Uterus (tissue), 4 donors: Measurements from ENCODE around the gene VWA8. TPM values are rescaled to one million over a fixed set of nuclear protein-coding genes. Genes with fewer than 3 reads are reported as not detected.
"Not testable (repeated sequence)": the region's sequence is repeated elsewhere in the genome, so short reads cannot be mapped to it uniquely, and the experiment has no call there.

Experiments
- DNase-seq, 2 donors: peaks; one replicate each; pipeline ENCODE4 v3.0.0-alpha.2; 2019 to 2020
- H3K27ac ChIP-seq, 2 donors: fragments of 200-600 bp; sonication (generic); 1 replicate in 1 of 2; 2 replicates in 1 of 2; pipeline ENCODE4 v1.5.1; 2016 to 2018
- H3K27me3 ChIP-seq, 2 donors: fragments of 200-600 bp; sonication (generic); one replicate each; pipeline ENCODE4 v1.5.1; 2018 to 2019; ENCODE audit warnings: control low read depth in 1 of 2
- H3K36me3 ChIP-seq, 2 donors: fragments of 200-600 bp; sonication (generic); one replicate each; pipeline ENCODE4 v1.5.1; 2019; ENCODE audit warnings: control low read depth in 1 of 2
- H3K4me1 ChIP-seq, 2 donors: fragments of 200-600 bp; sonication (generic); one replicate each; pipeline ENCODE4 v1.5.1; 2018 to 2019; ENCODE audit warnings: control low read depth in 1 of 2
- H3K4me3 ChIP-seq, 2 donors: fragments of 200-600 bp; sonication (generic); 1 replicate in 1 of 2; 2 replicates in 1 of 2; pipeline ENCODE4 v1.5.1; 2018 to 2019; ENCODE audit warnings: mild to moderate bottlenecking in 1 of 2
- H3K9me3 ChIP-seq, 2 donors: fragments of 200-600 bp; sonication (generic); one replicate each; pipeline ENCODE4 v1.5.1; 2019; ENCODE audit warnings: control low read depth in 1 of 2
- POLR2A ChIP-seq, 2 donors: fragments of 450-650 bp; IDR thresholded peaks; one replicate each; pipeline ENCODE4 v1.6.1; 2016; ENCODE audit warnings: antibody characterized with exemption in 2 of 2, mild to moderate bottlenecking in 1 of 2, moderate library complexity in 1 of 2
- intact Hi-C: fragments of 100-400 bp; cut with DNase I; formaldehyde crosslinking; loops from one replicate; pipeline ENCODE4 v1.15.1; 2023; ENCODE audit warnings: low total_unique reads
- total RNA-seq, 4 donors: library from RNA; depleted of rRNA in 3 of 4; stranded (reverse); fragments of >200 nt in 3 of 4; gene quantifications; one replicate each; pipeline versions ENCODE4 v1.1.0 to v1.2.4, GENCODE V29; 2014 to 2023
- TF ChIP-seq, protein P1 (sequence below), 4 experiments: fragments of 200-600 bp in 2 of 4; fragments of 450-650 bp in 2 of 4; sonication (generic) in 2 of 4; IDR thresholded peaks; one replicate each; pipeline ENCODE4 v1.5.1; 2016 to 2019; ENCODE audit warnings: antibody characterized with exemption in 4 of 4, mild to moderate bottlenecking in 2 of 4, moderate library complexity in 1 of 4
- donor health status: DM: yes; HTN: yes; CAD: no.

The VWA8 gene
- total RNA-seq, 4 donors from 2014 or later, result 25.6 to 59.7 (median 37.5) TPM

- TF ChIP-seq, protein P1, sequence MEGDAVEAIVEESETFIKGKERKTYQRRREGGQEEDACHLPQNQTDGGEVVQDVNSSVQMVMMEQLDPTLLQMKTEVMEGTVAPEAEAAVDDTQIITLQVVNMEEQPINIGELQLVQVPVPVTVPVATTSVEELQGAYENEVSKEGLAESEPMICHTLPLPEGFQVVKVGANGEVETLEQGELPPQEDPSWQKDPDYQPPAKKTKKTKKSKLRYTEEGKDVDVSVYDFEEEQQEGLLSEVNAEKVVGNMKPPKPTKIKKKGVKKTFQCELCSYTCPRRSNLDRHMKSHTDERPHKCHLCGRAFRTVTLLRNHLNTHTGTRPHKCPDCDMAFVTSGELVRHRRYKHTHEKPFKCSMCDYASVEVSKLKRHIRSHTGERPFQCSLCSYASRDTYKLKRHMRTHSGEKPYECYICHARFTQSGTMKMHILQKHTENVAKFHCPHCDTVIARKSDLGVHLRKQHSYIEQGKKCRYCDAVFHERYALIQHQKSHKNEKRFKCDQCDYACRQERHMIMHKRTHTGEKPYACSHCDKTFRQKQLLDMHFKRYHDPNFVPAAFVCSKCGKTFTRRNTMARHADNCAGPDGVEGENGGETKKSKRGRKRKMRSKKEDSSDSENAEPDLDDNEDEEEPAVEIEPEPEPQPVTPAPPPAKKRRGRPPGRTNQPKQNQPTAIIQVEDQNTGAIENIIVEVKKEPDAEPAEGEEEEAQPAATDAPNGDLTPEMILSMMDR (IDR thresholded peaks at IDR 0.05), result no peak
- no peak for TF ChIP-seq POLR2A (IDR thresholded peaks at IDR 0.05)
- no peaks in the 10 kb centered on the region for H3K36me3 ChIP-seq
- peaks cover 0 to 4% of the 10 kb centered on the region in 2 donors for H3K9me3 ChIP-seq
- H3K4me1 ChIP-seq, result no peaks in the 10 kb centered on the region
- no peaks in the 10 kb centered on the region for H3K27me3 ChIP-seq
- no peak overlapping the region for H3K4me3 ChIP-seq
- DNase-seq, result no peak
- no peak overlapping the region for H3K27ac ChIP-seq
- intact Hi-C loops, result no loop called here
These were observed 35.9 kb downstream of the VWA8 start for GRCh38 chr13:41925014-41925413.

DNA sequence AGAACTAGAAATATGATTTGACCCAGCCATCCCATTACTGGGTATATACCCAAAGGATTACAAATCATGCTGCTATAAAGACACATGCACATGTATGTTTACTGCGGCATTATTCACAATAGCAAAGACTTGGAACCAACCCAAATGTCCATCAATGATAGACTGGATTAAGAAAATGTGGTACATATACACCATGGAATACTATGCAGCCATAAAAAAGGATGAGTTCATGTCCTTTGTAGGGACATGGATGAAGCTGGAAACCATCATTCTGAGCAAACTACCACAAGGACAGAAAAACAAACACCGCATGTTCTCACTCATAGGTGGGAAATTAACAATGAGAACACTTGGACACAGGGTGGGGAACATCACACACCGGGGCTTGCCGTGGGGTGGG lies 38.0 kb downstream of the VWA8 start:
- H3K4me3 ChIP-seq, H3K36me3 ChIP-seq, intact Hi-C loops, DNase-seq, H3K4me1 ChIP-seq, H3K27ac ChIP-seq, H3K27me3 ChIP-seq, H3K9me3 ChIP-seq: not testable (repeated sequence)

GRCh38 chr13:41919741-41920487 lies 41.0 kb downstream of the VWA8 start:
- H3K36me3 ChIP-seq, result no peaks in the 10 kb centered on the region
- no peak overlapping the region for H3K4me3 ChIP-seq
- intact Hi-C loops, result no loop called here
- H3K27ac ChIP-seq, result no peak overlapping the region
- TF ChIP-seq, protein P1 (IDR thresholded peaks at IDR 0.05), result no peak
- H3K27me3 ChIP-seq, result no peaks in the 10 kb centered on the region
- H3K4me1 ChIP-seq, result no peaks in the 10 kb centered on the region
- no peak for DNase-seq
- H3K9me3 ChIP-seq, result peaks cover 0 to 2% of the 10 kb centered on the region in 2 donors

DNA sequence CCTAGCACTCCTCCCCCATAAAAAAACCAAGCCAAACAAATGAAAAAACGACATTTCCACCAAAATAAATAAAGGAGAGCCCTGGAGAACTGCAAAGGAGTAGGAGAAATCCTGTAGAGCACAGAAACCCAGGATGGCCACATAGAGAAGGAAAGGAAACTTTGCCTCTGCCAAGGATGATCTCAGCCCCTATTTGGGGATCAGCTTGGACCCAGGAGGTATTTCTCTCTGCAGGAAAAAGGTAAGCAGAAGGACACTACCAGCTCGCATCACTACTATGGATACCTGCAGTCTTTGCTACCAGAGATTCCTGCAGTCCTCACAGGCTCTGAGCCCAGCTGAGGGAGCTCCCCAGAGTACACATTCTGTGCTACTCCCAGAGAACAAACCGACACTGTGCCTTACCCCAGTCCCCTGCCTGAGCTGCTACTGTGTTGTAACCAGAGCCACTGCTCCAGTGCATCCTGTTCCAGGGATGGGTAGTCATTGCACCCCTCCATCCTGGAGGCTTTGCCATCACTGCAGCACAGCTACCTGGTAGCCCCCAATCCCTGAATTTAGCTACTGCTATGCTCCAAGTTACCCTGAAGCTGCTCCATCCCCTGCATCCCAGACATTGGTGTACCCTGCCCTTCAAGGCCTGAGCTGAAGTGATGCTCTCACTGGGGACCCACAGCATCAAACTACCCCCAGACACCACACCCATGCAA lies 41.7 kb downstream of the VWA8 start:
- no peak for DNase-seq
- no peak overlapping the region for H3K4me3 ChIP-seq
- H3K36me3 ChIP-seq, result no peaks in the 10 kb centered on the region
- no peak for TF ChIP-seq POLR2A (IDR thresholded peaks at IDR 0.05)
- TF ChIP-seq, protein P1 (IDR thresholded peaks at IDR 0.05), result no peak
- H3K27me3 ChIP-seq, result no peaks in the 10 kb centered on the region
- no peaks in the 10 kb centered on the region for H3K9me3 ChIP-seq
- no peak overlapping the region for H3K27ac ChIP-seq
- no peaks in the 10 kb centered on the region for H3K4me1 ChIP-seq
- intact Hi-C loops, result no loop called here

DNA sequence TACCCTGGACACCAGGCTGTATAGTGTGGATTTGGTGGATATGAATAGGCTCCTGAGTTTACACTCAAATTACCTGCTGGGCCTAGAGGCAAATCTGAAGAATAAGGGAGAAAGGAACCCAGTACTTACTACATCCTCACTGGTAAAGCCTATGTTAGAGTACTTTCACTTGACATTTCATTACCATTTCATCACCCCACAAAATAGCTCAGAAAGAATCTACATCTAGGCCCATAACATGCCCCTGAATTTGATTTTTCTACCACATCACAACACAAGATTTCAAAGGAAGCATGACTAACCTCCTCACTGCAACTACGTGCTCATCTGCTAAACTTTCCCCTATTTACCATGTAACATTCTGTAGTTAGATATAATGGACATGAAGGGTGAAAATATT lies 43.3 kb downstream of the VWA8 start:
- TF ChIP-seq, protein P1 (IDR thresholded peaks at IDR 0.05), result no peak
- TF ChIP-seq POLR2A (IDR thresholded peaks at IDR 0.05), result no peak
- Histone ChIP-seq H3K4me3 (no peak overlapping the region), H3K9me3 (no peaks in the 10 kb centered on the region), H3K27me3 (no peaks in the 10 kb centered on the region), H3K36me3 (no peaks in the 10 kb centered on the region), H3K27ac (peak overlapping the region in 1 of 2 donors; percentile 11), H3K4me1 (no peaks in the 10 kb centered on the region)
- intact Hi-C loops, result no loop called here
- DNase-seq, result no peak
